Neural crest cell (in vitro differentiated cells): ENCODE measurements around the gene ACAD11. TPM values are rescaled to one million over a fixed set of nuclear protein-coding genes. Genes with fewer than 3 reads are reported as not detected.
A peak's percentile ranks its signal among the peaks of the same experiment; 100 is the strongest.

ENCODE experiments used
- DNase-seq: peaks from one replicate; pipeline ENCODE4 v3.0.0; 2021; ENCODE audit warnings: low read depth, mixed read lengths, low spot score
- H3K27ac Mint-ChIP-seq: one replicate; pipeline ENCODE4 v1.8.0; 2021; ENCODE audit warnings: mild to moderate bottlenecking, mixed read lengths; ENCODE audit not compliant: unreplicated experiment
- H3K27me3 Mint-ChIP-seq: 2 replicates; pipeline ENCODE4 v1.8.0; 2021; ENCODE audit warnings: low read depth, mild to moderate bottlenecking, mixed read lengths
- H3K36me3 Mint-ChIP-seq: 2 replicates; pipeline ENCODE4 v1.8.0; 2021; ENCODE audit warnings: low read depth, mild to moderate bottlenecking, mixed read lengths
- H3K4me1 Mint-ChIP-seq: 2 replicates; pipeline ENCODE4 v1.8.0; 2021; ENCODE audit warnings: mixed read lengths
- H3K4me3 Mint-ChIP-seq: one replicate; pipeline ENCODE4 v1.8.0; 2021; ENCODE audit warnings: mild to moderate bottlenecking, mixed read lengths
- H3K9me3 Mint-ChIP-seq: 2 replicates; pipeline ENCODE4 v1.8.0; 2021; ENCODE audit warnings: mixed read lengths
- CTCF ChIP-seq: fragments of 200-600 bp; sonication (generic); conservative IDR thresholded peaks from 2 replicates; pipeline ENCODE4 v1.5.0; 2021; ENCODE audit warnings: antibody characterized with exemption, mild to moderate bottlenecking
- long read RNA-seq: library from polyadenylated mRNA; unstranded; transcript quantifications from one replicate; pipeline ENCODE4 v2.0.0, GENCODE V29; 2020
- total RNA-seq: library from RNA; stranded (reverse); gene quantifications from 2 replicates; pipeline ENCODE4 v1.2.1, GENCODE V29; 2021

ACAD11 gene
- total RNA-seq, result 16.7 and 17.1 TPM in 2 replicates
- long read RNA-seq, full-length matches to known transcripts, result 73 of 94 reads
- long read RNA-seq, partial matches to known transcripts, result 10 of 94 reads
- long read RNA-seq, other reads (novel, unspliced or antisense), result 11 of 94 reads

- DNase-seq, result peak; percentile 57
- Mint-ChIP-seq H3K4me3 (peak within 1 kb of the TSS; percentile 98), H3K27ac (peak within 1 kb of the TSS; percentile 98), H3K9me3 (no peaks in the 10 kb centered on the region), H3K4me1 (peaks cover 33% of the 10 kb centered on the region), H3K27me3 (no peaks in the 10 kb centered on the region), H3K36me3 (no peaks in the 10 kb centered on the region)
- peak; percentile 67 for TF ChIP-seq CTCF
Observed at GRCh38 chr3:132659365-132660051, at the start of gene ACAD11. ACAD11 (minus strand) TSS chr3:132659809; CDS start chr3:132659751, 58 bp downstream.

GRCh38 chr3:132703733-132704132, 44.1 kb upstream of the ACAD11 start:
- no peaks in the 10 kb centered on the region for H3K9me3 Mint-ChIP-seq
- no peak for DNase-seq
- H3K36me3 Mint-ChIP-seq, result peaks cover 12% of the 10 kb centered on the region
- no peak for TF ChIP-seq CTCF
- H3K27me3 Mint-ChIP-seq, result no peaks in the 10 kb centered on the region
- H3K4me1 Mint-ChIP-seq, result no peaks in the 10 kb centered on the region
- H3K27ac Mint-ChIP-seq, result no peak overlapping the region
- no peak overlapping the region for H3K4me3 Mint-ChIP-seq

GRCh38 chr3:132695422-132695821, 35.8 kb upstream of the ACAD11 start:
- H3K4me3 Mint-ChIP-seq, result no peak overlapping the region
- no peak for TF ChIP-seq CTCF
- no peak for DNase-seq
- no peak overlapping the region for H3K27ac Mint-ChIP-seq
- no peaks in the 10 kb centered on the region for H3K9me3 Mint-ChIP-seq
- H3K36me3 Mint-ChIP-seq, result peaks cover 4% of the 10 kb centered on the region
- no peaks in the 10 kb centered on the region for H3K4me1 Mint-ChIP-seq
- no peaks in the 10 kb centered on the region for H3K27me3 Mint-ChIP-seq

GRCh38 chr3:132694991-132695390, 35.4 kb upstream of the ACAD11 start:
- Mint-ChIP-seq H3K36me3 (peaks cover 4% of the 10 kb centered on the region), H3K4me3 (no peak overlapping the region), H3K27me3 (no peaks in the 10 kb centered on the region), H3K9me3 (no peaks in the 10 kb centered on the region), H3K4me1 (no peaks in the 10 kb centered on the region), H3K27ac (no peak overlapping the region)
- no peak for DNase-seq
- TF ChIP-seq CTCF, result no peak

GRCh38 chr3:132690040-132690439, 30.4 kb upstream of the ACAD11 start:
- Mint-ChIP-seq H3K27ac (no peak overlapping the region), H3K4me1 (no peaks in the 10 kb centered on the region), H3K4me3 (no peak overlapping the region), H3K36me3 (peaks cover 6% of the 10 kb centered on the region), H3K9me3 (no peaks in the 10 kb centered on the region), H3K27me3 (no peaks in the 10 kb centered on the region)
- TF ChIP-seq CTCF, result no peak
- DNase-seq, result no peak
